ENCODE results near the gene TNS2. TPM values are rescaled to one million over a fixed set of nuclear protein-coding genes. Genes with fewer than 3 reads are reported as not detected.

TNS2 gene
- total and polyA plus RNA-seq, 2 donors, result 2.3 to 40.4 TPM

GRCh38 chr12:53047221-53048032 is 2.4 kb upstream of the TNS2 start:
- Histone ChIP-seq H3K4me1 (ENCODE audit: control insufficient read depth in 2 of 2, insufficient read depth in 2 of 2, low read length in 2 of 2) (peaks cover 6 to 43% of the 10 kb centered on the region in 2 donors), H3K27me3 (ENCODE audit: control insufficient read depth in 2 of 2, insufficient read depth in 1 of 2, low read length in 1 of 2) (peaks cover 0 to 37% of the 10 kb centered on the region in 2 donors), H3K36me3 (ENCODE audit: control insufficient read depth in 2 of 2, insufficient read depth in 2 of 2, low read length in 1 of 2) (peaks cover 0 to 5% of the 10 kb centered on the region in 2 donors), H3K4me3 (ENCODE audit: low read length in 2 of 2) (peak overlapping the region; percentile 56 to 70), H3K9me3 (ENCODE audit: control insufficient read depth in 2 of 2, insufficient read depth in 1 of 2, low read length in 1 of 2) (no peaks in the 10 kb centered on the region), H3K27ac (ENCODE audit: low read depth in 1 of 2, low read length in 1 of 2) (peak overlapping the region; percentile 44 to 67)
- 4% methylated on average over 94 of the region's 94 CpGs for WGBS
- DNase-seq (ENCODE audit: low read depth in 6 of 9, low spot score in 9 of 9), result peak in 5 of 9 donors; percentile 22 to 64 (median 48)

- H3K27ac ChIP-seq (ENCODE audit: low read depth in 1 of 2, low read length in 1 of 2), result peak overlapping the region; percentile 44 to 67
- H3K36me3 ChIP-seq (ENCODE audit: control insufficient read depth in 2 of 2, insufficient read depth in 2 of 2, low read length in 1 of 2), result no peaks in the 10 kb centered on the region
- H3K4me3 ChIP-seq (ENCODE audit: low read length in 2 of 2), result peak overlapping the region; percentile 22 to 70
- H3K9me3 ChIP-seq (ENCODE audit: control insufficient read depth in 2 of 2, insufficient read depth in 1 of 2, low read length in 1 of 2), result no peaks in the 10 kb centered on the region
- H3K4me1 ChIP-seq (ENCODE audit: control insufficient read depth in 2 of 2, insufficient read depth in 2 of 2, low read length in 2 of 2), result peaks cover 6 to 43% of the 10 kb centered on the region in 2 donors
- H3K27me3 ChIP-seq (ENCODE audit: control insufficient read depth in 2 of 2, insufficient read depth in 1 of 2, low read length in 1 of 2), result peaks cover 0 to 37% of the 10 kb centered on the region in 2 donors
- no peak for DNase-seq (ENCODE audit: low read depth in 6 of 9, low spot score in 9 of 9)
- 90% methylated on average over 10 of the region's 10 CpGs for WGBS
Measured at GRCh38 chr12:53048033-53048779, 1.7 kb upstream of the TNS2 start.

GRCh38 chr12:53048780-53049401 is 974 bp upstream of the TNS2 start:
- Histone ChIP-seq H3K27me3 (ENCODE audit: control insufficient read depth in 2 of 2, insufficient read depth in 1 of 2, low read length in 1 of 2) (peaks cover 0 to 40% of the 10 kb centered on the region in 2 donors), H3K4me1 (ENCODE audit: control insufficient read depth in 2 of 2, insufficient read depth in 2 of 2, low read length in 2 of 2) (peaks cover 6 to 48% of the 10 kb centered on the region in 2 donors), H3K4me3 (ENCODE audit: low read length in 2 of 2) (no peak overlapping the region), H3K27ac (ENCODE audit: low read depth in 1 of 2, low read length in 1 of 2) (peak overlapping the region; percentile 67 to 68), H3K9me3 (ENCODE audit: control insufficient read depth in 2 of 2, insufficient read depth in 1 of 2, low read length in 1 of 2) (no peaks in the 10 kb centered on the region), H3K36me3 (ENCODE audit: control insufficient read depth in 2 of 2, insufficient read depth in 2 of 2, low read length in 1 of 2) (no peaks in the 10 kb centered on the region)
- 94% methylated on average over 6 of the region's 6 CpGs for WGBS
- DNase-seq (ENCODE audit: low read depth in 6 of 9, low spot score in 9 of 9), result no peak

GRCh38 chr12:53050426-53051057 is 677 bp downstream of the TNS2 start:
- Histone ChIP-seq H3K4me1 (ENCODE audit: control insufficient read depth in 2 of 2, insufficient read depth in 2 of 2, low read length in 2 of 2) (peaks cover 6 to 54% of the 10 kb centered on the region in 2 donors), H3K4me3 (ENCODE audit: low read length in 2 of 2) (no peak overlapping the region), H3K27me3 (ENCODE audit: control insufficient read depth in 2 of 2, insufficient read depth in 1 of 2, low read length in 1 of 2) (peaks cover 0 to 31% of the 10 kb centered on the region in 2 donors), H3K9me3 (ENCODE audit: control insufficient read depth in 2 of 2, insufficient read depth in 1 of 2, low read length in 1 of 2) (no peaks in the 10 kb centered on the region), H3K27ac (ENCODE audit: low read depth in 1 of 2, low read length in 1 of 2) (peak overlapping the region; percentile 19 to 77), H3K36me3 (ENCODE audit: control insufficient read depth in 2 of 2, insufficient read depth in 2 of 2, low read length in 1 of 2) (no peaks in the 10 kb centered on the region)
- 97% methylated on average over 2 of the region's 2 CpGs for WGBS
- no peak for DNase-seq (ENCODE audit: low read depth in 6 of 9, low spot score in 9 of 9)

- Histone ChIP-seq H3K9me3 (ENCODE audit: control insufficient read depth in 2 of 2, insufficient read depth in 1 of 2, low read length in 1 of 2) (no peaks in the 10 kb centered on the region), H3K36me3 (ENCODE audit: control insufficient read depth in 2 of 2, insufficient read depth in 2 of 2, low read length in 1 of 2) (no peaks in the 10 kb centered on the region), H3K4me3 (ENCODE audit: low read length in 2 of 2) (no peak overlapping the region), H3K27me3 (ENCODE audit: control insufficient read depth in 2 of 2, insufficient read depth in 1 of 2, low read length in 1 of 2) (peaks cover 0 to 24% of the 10 kb centered on the region in 2 donors), H3K27ac (ENCODE audit: low read depth in 1 of 2, low read length in 1 of 2) (peak overlapping the region in 1 of 2 donors; percentile 26), H3K4me1 (ENCODE audit: control insufficient read depth in 2 of 2, insufficient read depth in 2 of 2, low read length in 2 of 2) (peaks cover 6 to 47% of the 10 kb centered on the region in 2 donors)
- WGBS, result 87% methylated on average over 11 of the region's 11 CpGs
- no peak for DNase-seq (ENCODE audit: low read depth in 6 of 9, low spot score in 9 of 9)
Measured at GRCh38 chr12:53051058-53051880, 1.4 kb downstream of the TNS2 start.

GRCh38 chr12:53051881-53052412 is 2.1 kb downstream of the TNS2 start:
- Histone ChIP-seq H3K4me1 (ENCODE audit: control insufficient read depth in 2 of 2, insufficient read depth in 2 of 2, low read length in 2 of 2) (peaks cover 4 to 41% of the 10 kb centered on the region in 2 donors), H3K4me3 (ENCODE audit: low read length in 2 of 2) (no peak overlapping the region), H3K27me3 (ENCODE audit: control insufficient read depth in 2 of 2, insufficient read depth in 1 of 2, low read length in 1 of 2) (peaks cover 0 to 17% of the 10 kb centered on the region in 2 donors), H3K27ac (ENCODE audit: low read depth in 1 of 2, low read length in 1 of 2) (no peak overlapping the region), H3K36me3 (ENCODE audit: control insufficient read depth in 2 of 2, insufficient read depth in 2 of 2, low read length in 1 of 2) (no peaks in the 10 kb centered on the region), H3K9me3 (ENCODE audit: control insufficient read depth in 2 of 2, insufficient read depth in 1 of 2, low read length in 1 of 2) (no peaks in the 10 kb centered on the region)
- whole genome bisulfite sequencing, result 93% methylated on average over 7 of the region's 7 CpGs
- no peak for DNase-seq (ENCODE audit: low read depth in 6 of 9, low spot score in 9 of 9)

GRCh38 chr12:53052419-53053217 is 2.8 kb downstream of the TNS2 start:
- H3K4me3 ChIP-seq (ENCODE audit: low read length in 2 of 2), result no peak overlapping the region
- no peak for DNase-seq (ENCODE audit: low read depth in 6 of 9, low spot score in 9 of 9)
- no peak overlapping the region for H3K27ac ChIP-seq (ENCODE audit: low read depth in 1 of 2, low read length in 1 of 2)
- H3K27me3 ChIP-seq (ENCODE audit: control insufficient read depth in 2 of 2, insufficient read depth in 1 of 2, low read length in 1 of 2), result peaks cover 0 to 15% of the 10 kb centered on the region in 2 donors
- H3K4me1 ChIP-seq (ENCODE audit: control insufficient read depth in 2 of 2, insufficient read depth in 2 of 2, low read length in 2 of 2), result peaks cover 2 to 40% of the 10 kb centered on the region in 2 donors
- WGBS, result 89% methylated on average over 11 of the region's 11 CpGs
- no peaks in the 10 kb centered on the region for H3K9me3 ChIP-seq (ENCODE audit: control insufficient read depth in 2 of 2, insufficient read depth in 1 of 2, low read length in 1 of 2)
- no peaks in the 10 kb centered on the region for H3K36me3 ChIP-seq (ENCODE audit: control insufficient read depth in 2 of 2, insufficient read depth in 2 of 2, low read length in 1 of 2)
